Vagina (tissue), 2 donors: ENCODE data around the gene MAD1L1. TPM values are rescaled to one million over a fixed set of nuclear protein-coding genes. Genes with fewer than 3 reads are reported as not detected.

Source experiments
- DNase-seq, 2 donors: peaks; one replicate each; pipeline ENCODE4 v3.0.0-alpha.2; 2017; ENCODE audit errors: extremely low spot score in 2 of 2
- H3K27ac ChIP-seq: fragments of 200-600 bp; sonication (generic); one replicate; pipeline ENCODE4 v1.5.1; 2019
- H3K27me3 ChIP-seq: fragments of 200-600 bp; sonication (generic); one replicate; pipeline ENCODE4 v1.5.1; 2019
- H3K36me3 ChIP-seq, 2 donors: fragments of 200-600 bp; sonication (generic); one replicate each; pipeline ENCODE4 v1.5.1; 2017 to 2019
- H3K4me1 ChIP-seq: fragments of 200-600 bp; sonication (generic); one replicate; pipeline ENCODE4 v1.5.1; 2019
- H3K4me3 ChIP-seq, 2 donors: fragments of 200-600 bp; sonication (generic); 1 replicate in 1 of 2; 2 replicates in 1 of 2; pipeline ENCODE4 v1.5.1; 2016 to 2019
- H3K9me3 ChIP-seq: fragments of 200-600 bp; sonication (generic); one replicate; pipeline ENCODE4 v1.5.1; 2019
- POLR2A ChIP-seq, 2 donors: fragments of 450-650 bp; IDR thresholded peaks; one replicate each; pipeline ENCODE4 v1.6.1; 2017; ENCODE audit warnings: antibody characterized with exemption in 2 of 2, mild to moderate bottlenecking in 2 of 2, moderate library complexity in 2 of 2
- POLR2AphosphoS5 ChIP-seq, 2 donors: sonication (generic); formaldehyde crosslinking; IDR thresholded peaks; one replicate each; pipeline ENCODE4 v1.9.0; 2017; ENCODE audit warnings: antibody characterized with exemption in 2 of 2, mild to moderate bottlenecking in 2 of 2, low read depth in 1 of 2; ENCODE audit not compliant: insufficient read depth in 1 of 2
- intact Hi-C: fragments of 100-400 bp; cut with DNase I; formaldehyde crosslinking; loops from one replicate; pipeline ENCODE4 v1.15.1; 2023
- total RNA-seq: library from RNA; depleted of rRNA; stranded (reverse); fragments of >200 nt; gene quantifications from one replicate; pipeline ENCODE4 v1.2.3, GENCODE V29; 2016
- TF ChIP-seq, protein P1 (sequence below), 3 experiments: fragments of 450-650 bp in 2 of 3; fragments of 200-600 bp in 1 of 3; sonication (generic) in 1 of 3; IDR thresholded peaks; one replicate each; pipeline ENCODE4 v1.5.1; 2017 to 2019; ENCODE audit warnings: antibody characterized with exemption in 3 of 3, mild to moderate bottlenecking in 2 of 3, moderate library complexity in 2 of 3

MAD1L1 gene
- total RNA-seq, 1 donor from 2014 or later: 62.4 TPM

DNA sequence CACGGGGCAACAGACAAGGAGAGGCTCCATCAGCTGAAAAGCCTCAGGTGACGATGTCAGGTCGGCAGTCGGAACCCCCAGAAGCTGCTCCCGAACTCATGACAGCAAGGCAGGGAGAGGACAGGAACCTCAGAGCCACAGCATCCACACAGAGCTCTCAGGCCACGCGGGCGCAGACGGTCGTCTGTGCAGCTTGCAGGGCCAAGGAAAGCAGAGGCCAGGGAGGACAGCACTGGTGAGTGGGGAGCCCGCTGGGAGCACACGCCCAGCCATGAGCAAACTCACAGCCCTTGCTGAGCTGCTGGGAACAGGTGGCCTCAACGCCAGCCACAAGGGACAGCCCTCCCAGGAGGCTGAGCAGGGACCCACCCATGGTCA, 138.9 kb downstream of the MAD1L1 start:
- intact Hi-C loops: no loop called here
- DNase-seq: no peak

DNA sequence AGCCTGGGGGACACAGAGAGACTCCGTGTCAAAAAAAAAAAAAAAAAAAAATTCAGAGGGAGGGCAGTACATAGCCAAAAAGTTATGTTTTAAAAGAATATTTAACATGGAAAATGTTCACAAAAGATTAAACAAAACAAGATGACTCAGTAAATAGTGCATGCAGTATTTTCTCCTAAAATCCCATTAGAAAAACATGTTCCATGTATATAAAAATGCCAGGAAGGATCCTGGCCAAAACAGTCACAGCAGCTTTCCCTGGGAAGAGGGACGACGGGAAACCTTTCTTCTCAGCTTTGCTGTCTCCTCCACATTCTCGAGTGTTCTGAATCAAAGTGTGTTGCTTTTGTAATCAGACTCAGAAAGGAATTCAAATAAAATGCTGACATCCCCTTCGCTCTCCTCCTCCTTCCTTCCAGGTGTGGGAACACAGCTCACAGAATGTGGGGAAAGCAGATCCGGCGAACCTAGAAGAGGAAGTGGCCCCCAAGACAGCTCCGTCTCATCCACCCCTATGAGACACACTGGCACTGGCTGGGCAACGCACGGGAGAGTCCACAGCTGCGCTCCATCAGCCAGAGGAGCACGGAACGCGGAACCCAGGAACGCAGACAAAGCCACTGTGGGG, 139.4 kb downstream of the MAD1L1 start:
- no peak for DNase-seq
- intact Hi-C loops: no loop called here
- Histone ChIP-seq H3K4me1 (no peaks in the 10 kb centered on the region), H3K27ac (no peak overlapping the region), H3K4me3 (no peak overlapping the region), H3K27me3 (no peaks in the 10 kb centered on the region), H3K36me3 (no peaks in the 10 kb centered on the region), H3K9me3 (no peaks in the 10 kb centered on the region)
- TF ChIP-seq, protein P1, sequence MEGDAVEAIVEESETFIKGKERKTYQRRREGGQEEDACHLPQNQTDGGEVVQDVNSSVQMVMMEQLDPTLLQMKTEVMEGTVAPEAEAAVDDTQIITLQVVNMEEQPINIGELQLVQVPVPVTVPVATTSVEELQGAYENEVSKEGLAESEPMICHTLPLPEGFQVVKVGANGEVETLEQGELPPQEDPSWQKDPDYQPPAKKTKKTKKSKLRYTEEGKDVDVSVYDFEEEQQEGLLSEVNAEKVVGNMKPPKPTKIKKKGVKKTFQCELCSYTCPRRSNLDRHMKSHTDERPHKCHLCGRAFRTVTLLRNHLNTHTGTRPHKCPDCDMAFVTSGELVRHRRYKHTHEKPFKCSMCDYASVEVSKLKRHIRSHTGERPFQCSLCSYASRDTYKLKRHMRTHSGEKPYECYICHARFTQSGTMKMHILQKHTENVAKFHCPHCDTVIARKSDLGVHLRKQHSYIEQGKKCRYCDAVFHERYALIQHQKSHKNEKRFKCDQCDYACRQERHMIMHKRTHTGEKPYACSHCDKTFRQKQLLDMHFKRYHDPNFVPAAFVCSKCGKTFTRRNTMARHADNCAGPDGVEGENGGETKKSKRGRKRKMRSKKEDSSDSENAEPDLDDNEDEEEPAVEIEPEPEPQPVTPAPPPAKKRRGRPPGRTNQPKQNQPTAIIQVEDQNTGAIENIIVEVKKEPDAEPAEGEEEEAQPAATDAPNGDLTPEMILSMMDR (IDR thresholded peaks at IDR 0.05): no peak
- TF ChIP-seq POLR2A (IDR thresholded peaks at IDR 0.05) (no peak), POLR2AphosphoS5 (IDR thresholded peaks at IDR 0.05; ENCODE audit: insufficient read depth in 1 of 2, low read depth in 1 of 2) (peak; percentile 21 to 40)

More for the DNA sequence above, 138.9 kb downstream of the MAD1L1 start:
- H3K4me3 ChIP-seq: no peak overlapping the region
- H3K4me1 ChIP-seq: no peaks in the 10 kb centered on the region
- H3K36me3 ChIP-seq: no peaks in the 10 kb centered on the region
- H3K9me3 ChIP-seq: no peaks in the 10 kb centered on the region
- TF ChIP-seq, protein P1 (IDR thresholded peaks at IDR 0.05): no peak
- TF ChIP-seq POLR2AphosphoS5 (IDR thresholded peaks at IDR 0.05; ENCODE audit: insufficient read depth in 1 of 2, low read depth in 1 of 2): no peak
- H3K27me3 ChIP-seq: no peaks in the 10 kb centered on the region
- H3K27ac ChIP-seq: no peak overlapping the region

DNA sequence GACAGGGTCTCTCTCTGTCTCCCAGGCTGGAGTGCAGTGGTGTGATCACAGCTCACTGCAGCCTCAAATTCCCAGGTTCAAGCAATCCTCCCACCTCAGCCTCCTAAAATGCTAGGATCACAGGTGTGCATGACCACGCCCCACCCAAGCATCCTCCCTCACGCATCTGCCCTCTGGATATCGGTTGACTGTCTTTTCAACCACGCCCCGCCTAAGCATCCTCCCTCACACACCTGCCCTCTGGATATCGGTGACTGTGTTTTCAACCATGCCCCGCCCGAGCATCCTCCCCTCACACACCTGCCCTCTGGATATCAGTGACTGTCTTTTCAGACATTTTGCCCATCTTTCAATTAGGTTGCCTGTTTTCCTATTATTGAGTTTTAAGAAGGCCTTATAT, 140.5 kb downstream of the MAD1L1 start:
- Histone ChIP-seq H3K36me3 (no peaks in the 10 kb centered on the region), H3K27ac (no peak overlapping the region), H3K4me3 (no peak overlapping the region), H3K9me3 (no peaks in the 10 kb centered on the region), H3K27me3 (no peaks in the 10 kb centered on the region), H3K4me1 (no peaks in the 10 kb centered on the region)
- intact Hi-C loops: no loop called here
- TF ChIP-seq POLR2AphosphoS5 (IDR thresholded peaks at IDR 0.05; ENCODE audit: insufficient read depth in 1 of 2, low read depth in 1 of 2) (no peak), POLR2A (IDR thresholded peaks at IDR 0.05) (no peak)
- TF ChIP-seq, protein P1 (IDR thresholded peaks at IDR 0.05): no peak
- DNase-seq: no peak

DNA sequence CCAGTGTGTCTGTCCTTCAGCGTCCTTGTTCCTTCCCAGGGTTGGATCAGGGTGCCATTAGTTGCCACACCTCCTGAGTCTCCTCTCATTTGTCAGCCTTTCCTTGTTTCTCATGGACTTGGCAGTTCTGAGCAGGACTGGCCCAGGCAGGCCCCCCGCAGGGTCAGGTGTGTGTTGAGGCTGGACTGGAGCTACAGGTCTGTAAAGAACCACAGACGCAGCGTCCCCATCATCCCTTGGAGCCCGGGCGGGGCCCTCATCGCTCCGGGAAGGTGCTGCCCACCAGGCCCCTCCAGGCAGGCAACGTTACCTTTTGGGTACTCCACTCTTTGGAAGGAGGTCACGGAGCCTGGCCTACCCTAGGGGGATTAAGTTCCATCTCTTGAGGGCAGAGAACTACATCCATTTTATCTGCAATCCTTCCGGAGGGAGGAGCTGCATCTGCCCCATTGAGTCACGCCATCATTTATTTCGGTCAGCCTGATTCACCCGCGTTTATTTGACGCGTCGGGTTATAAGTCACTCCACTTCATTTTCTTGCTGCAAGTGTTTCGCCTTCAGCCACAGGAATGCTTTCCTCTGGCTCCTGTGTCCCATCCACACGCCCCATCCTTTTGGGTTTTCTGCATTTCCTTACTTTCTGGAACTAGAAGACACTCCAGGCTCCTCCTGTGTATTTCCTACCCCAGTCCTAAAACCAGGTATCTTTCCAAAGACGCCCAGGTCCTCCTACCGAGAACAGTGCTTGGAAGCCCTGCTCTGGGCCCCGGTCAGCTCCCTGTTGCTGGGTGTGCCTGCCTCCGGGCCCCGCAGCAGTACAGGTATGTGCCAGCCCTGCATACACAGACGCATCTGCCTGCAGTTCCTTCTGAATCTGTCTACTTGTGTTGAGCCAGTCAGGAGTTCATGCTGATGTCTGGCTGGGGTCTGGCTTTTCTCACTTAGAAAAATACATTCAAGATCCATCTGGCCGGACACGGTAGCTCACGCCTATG, 141.9 kb downstream of the MAD1L1 start:
- intact Hi-C loops: no loop called here
- peak overlapping the region; percentile 40 for H3K27ac ChIP-seq
- TF ChIP-seq POLR2AphosphoS5 (IDR thresholded peaks at IDR 0.05; ENCODE audit: insufficient read depth in 1 of 2, low read depth in 1 of 2): peak; percentile 15 to 51
- no peak for TF ChIP-seq POLR2A (IDR thresholded peaks at IDR 0.05)
- TF ChIP-seq, protein P1 (IDR thresholded peaks at IDR 0.05): no peak
- H3K36me3 ChIP-seq: no peaks in the 10 kb centered on the region
- H3K4me3 ChIP-seq: no peak overlapping the region
- DNase-seq: no peak
- H3K9me3 ChIP-seq: no peaks in the 10 kb centered on the region
- no peaks in the 10 kb centered on the region for H3K27me3 ChIP-seq
- H3K4me1 ChIP-seq: no peaks in the 10 kb centered on the region
